Testis (tissue), 2 donors: Measurements from ENCODE around the gene TBPL1.

Experiments used
- POLR2A ChIP-seq: fragments of 450-650 bp; IDR thresholded peaks from one replicate; pipeline ENCODE4 v1.6.1; 2017; ENCODE audit warnings: antibody characterized with exemption, mild to moderate bottlenecking, moderate library complexity
- TF ChIP-seq, protein P1 (sequence below), 3 experiments: fragments of 450-650 bp in 2 of 3; fragments of 200-600 bp in 1 of 3; sonication (generic) in 1 of 3; IDR thresholded peaks; one replicate each; pipeline ENCODE4 v1.5.1; 2016 to 2019; ENCODE audit warnings: antibody characterized with exemption in 3 of 3, mild to moderate bottlenecking in 2 of 3, moderate library complexity in 1 of 3

DNA sequence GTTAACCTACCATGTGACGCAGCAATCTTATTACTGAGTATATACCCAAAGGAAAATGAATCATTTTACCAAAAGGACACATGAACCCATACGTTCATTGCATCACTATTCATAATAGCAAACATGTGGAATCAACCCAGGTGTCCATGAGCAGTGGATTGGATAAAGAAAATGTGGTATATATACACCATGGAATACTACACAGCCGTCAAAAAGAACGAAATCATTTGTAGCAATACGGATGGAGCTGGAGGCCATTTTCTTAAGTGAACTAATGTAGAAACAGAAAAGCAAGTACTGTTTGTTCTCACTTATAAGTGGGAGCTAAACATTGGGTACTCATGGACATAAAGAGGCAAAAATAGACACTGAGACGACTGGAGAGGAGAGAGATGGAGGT, 44.2 kb downstream of the TBPL1 start:
- TF ChIP-seq, protein P1, sequence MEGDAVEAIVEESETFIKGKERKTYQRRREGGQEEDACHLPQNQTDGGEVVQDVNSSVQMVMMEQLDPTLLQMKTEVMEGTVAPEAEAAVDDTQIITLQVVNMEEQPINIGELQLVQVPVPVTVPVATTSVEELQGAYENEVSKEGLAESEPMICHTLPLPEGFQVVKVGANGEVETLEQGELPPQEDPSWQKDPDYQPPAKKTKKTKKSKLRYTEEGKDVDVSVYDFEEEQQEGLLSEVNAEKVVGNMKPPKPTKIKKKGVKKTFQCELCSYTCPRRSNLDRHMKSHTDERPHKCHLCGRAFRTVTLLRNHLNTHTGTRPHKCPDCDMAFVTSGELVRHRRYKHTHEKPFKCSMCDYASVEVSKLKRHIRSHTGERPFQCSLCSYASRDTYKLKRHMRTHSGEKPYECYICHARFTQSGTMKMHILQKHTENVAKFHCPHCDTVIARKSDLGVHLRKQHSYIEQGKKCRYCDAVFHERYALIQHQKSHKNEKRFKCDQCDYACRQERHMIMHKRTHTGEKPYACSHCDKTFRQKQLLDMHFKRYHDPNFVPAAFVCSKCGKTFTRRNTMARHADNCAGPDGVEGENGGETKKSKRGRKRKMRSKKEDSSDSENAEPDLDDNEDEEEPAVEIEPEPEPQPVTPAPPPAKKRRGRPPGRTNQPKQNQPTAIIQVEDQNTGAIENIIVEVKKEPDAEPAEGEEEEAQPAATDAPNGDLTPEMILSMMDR (IDR thresholded peaks at IDR 0.05), result no peak
- TF ChIP-seq POLR2A, result no peak
